OCI-LY7 (cell line): ENCODE measurements around the gene MDFIC. TPM values are rescaled to one million over a fixed set of nuclear protein-coding genes. Genes with fewer than 3 reads are reported as not detected.

Experiments used
- BruUV-seq: library from RNA; stranded (reverse); fragments of 400-500 nt; replicated peaks from 2 replicates; lab custom pipeline; 2021; lab: Mats Ljungman, UMichigan
- CTCF ChIA-PET: fragments of 300-600 bp; sonication (Branson Sonifier 250); formaldehyde crosslinking; loops from one replicate; lab custom pipeline; 2022; ENCODE audit warnings: antibody characterized with exemption; ENCODE audit not compliant: unreplicated experiment; lab: Charles Lee
- POLR2A ChIA-PET: fragments of 300-600 bp; sonication (Branson Sonifier 250); formaldehyde crosslinking; loops from one replicate; lab custom pipeline; 2022; ENCODE audit warnings: antibody characterized with exemption; lab: Charles Lee
- DNase-seq: peaks from one replicate; pipeline ENCODE4 v3.0.0-alpha.2; 2015; ENCODE audit warnings: low spot score
- H2AFZ ChIP-seq: fragments of 200-600 bp; sonication (generic), shearing (Covaris generic); 2 replicates; pipeline ENCODE4 v1.6.1; 2014; ENCODE audit warnings: mild to moderate bottlenecking, antibody characterized with exemption, low read length, moderate library complexity
- H3K27ac ChIP-seq: fragments of 200-600 bp; sonication (generic); 2 replicates; pipeline ENCODE4 v1.5.1; 2014; ENCODE audit warnings: mixed run types, low read depth, mild to moderate bottlenecking, moderate library complexity, low read length, inconsistent platforms; ENCODE audit not compliant: poor library complexity, severe bottlenecking
- H3K36me3 ChIP-seq: fragments of 200-600 bp; sonication (generic); 2 replicates; pipeline ENCODE4 v1.6.1; 2014; ENCODE audit warnings: mild to moderate bottlenecking, antibody characterized with exemption, low read length, moderate library complexity, mixed read lengths; ENCODE audit not compliant: insufficient read depth
- H3K4me1 ChIP-seq: fragments of 200-600 bp; sonication (generic); 2 replicates; pipeline ENCODE4 v1.5.1; 2014; ENCODE audit warnings: mild to moderate bottlenecking, low read length; ENCODE audit not compliant: insufficient read depth, poor library complexity, severe bottlenecking
- H3K4me2 ChIP-seq: fragments of 200-600 bp; sonication (generic); 2 replicates; pipeline ENCODE4 v1.6.1; 2014; ENCODE audit warnings: mild to moderate bottlenecking, low read length
- H3K4me3 ChIP-seq: fragments of 200-600 bp; sonication (generic); 2 replicates; pipeline ENCODE4 v1.5.1; 2014; ENCODE audit warnings: mild to moderate bottlenecking, low read depth, low read length; ENCODE audit not compliant: poor library complexity, severe bottlenecking
- H3K79me2 ChIP-seq: fragments of 200-600 bp; sonication (generic); 2 replicates; pipeline ENCODE4 v1.6.1; 2016; ENCODE audit warnings: low read depth, mild to moderate bottlenecking, low read length, moderate library complexity, mixed read lengths; ENCODE audit not compliant: insufficient read depth
- H3K9me2 ChIP-seq: fragments of 200-600 bp; sonication (generic); 2 replicates; pipeline ENCODE4 v1.6.1; 2016; ENCODE audit warnings: mild to moderate bottlenecking, low read length, mixed read lengths; ENCODE audit not compliant: insufficient read depth
- H3K9me3 ChIP-seq: fragments of 200-600 bp; sonication (generic); 2 replicates; pipeline ENCODE4 v1.6.1; 2014; ENCODE audit warnings: mild to moderate bottlenecking, mixed run types, low read length, mixed read lengths
- H4K20me1 ChIP-seq: fragments of 200-600 bp; sonication (generic); 2 replicates; pipeline ENCODE4 v1.6.1; 2014; ENCODE audit warnings: mild to moderate bottlenecking, antibody characterized with exemption, low read length, moderate library complexity, mixed read lengths; ENCODE audit not compliant: insufficient read depth
- EZH2phosphoT487 ChIP-seq: fragments of 200-600 bp; sonication (generic); IDR thresholded peaks from 2 replicates; pipeline ENCODE4 v1.6.1; 2018; ENCODE audit warnings: low read depth, borderline replicate concordance, mild to moderate bottlenecking, mixed run types, antibody characterized with exemption, low read length, moderate library complexity, mixed read lengths
- intact Hi-C: fragments of 100-400 bp; cut with micrococcal nuclease; formaldehyde crosslinking; loops from one replicate; pipeline ENCODE4 v1.10.0; 2022; ENCODE audit not compliant: unreplicated experiment
- total RNA-seq, 2 experiments: library from RNA; depleted of rRNA in 1 of 2; stranded (reverse); fragments of >200 nt in 1 of 2; shearing (Covaris generic) in 1 of 2; gene quantifications; 2 replicates each; pipeline ENCODE4 v1.2.3, GENCODE V29; 2014 to 2022
- TF ChIP-seq, protein P1 (sequence below): fragments of 200-600 bp; sonication (generic); conservative IDR thresholded peaks from 2 replicates; pipeline ENCODE4 v1.5.1; 2014; ENCODE audit warnings: mild to moderate bottlenecking, antibody characterized with exemption, low read length, moderate library complexity, mixed read lengths

The MDFIC gene
- total RNA-seq, 2 experiments from 2014 or later = not detected

DNA sequence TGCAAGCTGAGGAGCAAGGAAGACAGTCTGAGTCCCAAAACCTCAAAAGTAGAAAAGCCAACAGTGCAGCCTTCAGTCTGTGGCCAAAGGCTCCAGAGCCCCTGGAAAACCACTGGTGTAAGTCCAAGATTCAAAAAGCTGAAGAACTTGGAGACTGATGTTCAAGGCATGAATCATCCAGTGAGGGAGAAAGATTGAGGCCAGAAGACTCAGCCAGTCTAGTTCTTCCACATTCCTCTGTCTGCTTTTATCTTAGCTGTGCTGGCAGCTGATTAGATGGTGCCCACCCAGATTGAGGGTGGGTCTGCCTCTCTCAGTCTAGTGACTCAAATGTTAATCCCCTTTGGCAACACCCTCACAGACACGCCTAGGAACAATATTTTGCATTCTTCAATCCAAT lies 20.1 kb upstream of the MDFIC start:
- DNase-seq = no peak
- no peaks in the 10 kb centered on the region for H3K9me2 ChIP-seq
- H3K4me2 ChIP-seq = no peak overlapping the region
- no TSS peak for BruUV-seq
- no peaks in the 10 kb centered on the region for H3K9me3 ChIP-seq
- no peaks in the 10 kb centered on the region for H3K79me2 ChIP-seq
- intact Hi-C loops = no loop called here
- H3K27ac ChIP-seq = no peak overlapping the region
- TF ChIP-seq, protein P1, sequence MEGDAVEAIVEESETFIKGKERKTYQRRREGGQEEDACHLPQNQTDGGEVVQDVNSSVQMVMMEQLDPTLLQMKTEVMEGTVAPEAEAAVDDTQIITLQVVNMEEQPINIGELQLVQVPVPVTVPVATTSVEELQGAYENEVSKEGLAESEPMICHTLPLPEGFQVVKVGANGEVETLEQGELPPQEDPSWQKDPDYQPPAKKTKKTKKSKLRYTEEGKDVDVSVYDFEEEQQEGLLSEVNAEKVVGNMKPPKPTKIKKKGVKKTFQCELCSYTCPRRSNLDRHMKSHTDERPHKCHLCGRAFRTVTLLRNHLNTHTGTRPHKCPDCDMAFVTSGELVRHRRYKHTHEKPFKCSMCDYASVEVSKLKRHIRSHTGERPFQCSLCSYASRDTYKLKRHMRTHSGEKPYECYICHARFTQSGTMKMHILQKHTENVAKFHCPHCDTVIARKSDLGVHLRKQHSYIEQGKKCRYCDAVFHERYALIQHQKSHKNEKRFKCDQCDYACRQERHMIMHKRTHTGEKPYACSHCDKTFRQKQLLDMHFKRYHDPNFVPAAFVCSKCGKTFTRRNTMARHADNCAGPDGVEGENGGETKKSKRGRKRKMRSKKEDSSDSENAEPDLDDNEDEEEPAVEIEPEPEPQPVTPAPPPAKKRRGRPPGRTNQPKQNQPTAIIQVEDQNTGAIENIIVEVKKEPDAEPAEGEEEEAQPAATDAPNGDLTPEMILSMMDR = no peak
- TF ChIP-seq EZH2phosphoT487 = no peak
- H2AFZ ChIP-seq = no peak overlapping the region
- no peak overlapping the region for H3K4me3 ChIP-seq
- ChIA-PET CTCF (no interaction called here), POLR2A (no interaction called here)
- no peaks in the 10 kb centered on the region for H3K4me1 ChIP-seq
- H3K36me3 ChIP-seq = no peaks in the 10 kb centered on the region
- no peaks in the 10 kb centered on the region for H4K20me1 ChIP-seq

- CTCF ChIA-PET = no interaction called here
- H3K4me1 ChIP-seq = no peaks in the 10 kb centered on the region
- H3K79me2 ChIP-seq = no peaks in the 10 kb centered on the region
- H3K27ac ChIP-seq = no peak overlapping the region
- no peaks in the 10 kb centered on the region for H3K36me3 ChIP-seq
- no peak overlapping the region for H3K4me3 ChIP-seq
- H2AFZ ChIP-seq = no peak overlapping the region
- intact Hi-C loops = no loop called here
- BruUV-seq = no TSS peak
- POLR2A ChIA-PET = no interaction called here
- no peaks in the 10 kb centered on the region for H3K9me3 ChIP-seq
- no peak for DNase-seq
- no peaks in the 10 kb centered on the region for H3K9me2 ChIP-seq
- no peaks in the 10 kb centered on the region for H4K20me1 ChIP-seq
- H3K4me2 ChIP-seq = no peak overlapping the region
- TF ChIP-seq EZH2phosphoT487 = no peak
These were observed 18.8 kb upstream of the MDFIC start for GRCh38 chr7:114903131-114903530.

DNA sequence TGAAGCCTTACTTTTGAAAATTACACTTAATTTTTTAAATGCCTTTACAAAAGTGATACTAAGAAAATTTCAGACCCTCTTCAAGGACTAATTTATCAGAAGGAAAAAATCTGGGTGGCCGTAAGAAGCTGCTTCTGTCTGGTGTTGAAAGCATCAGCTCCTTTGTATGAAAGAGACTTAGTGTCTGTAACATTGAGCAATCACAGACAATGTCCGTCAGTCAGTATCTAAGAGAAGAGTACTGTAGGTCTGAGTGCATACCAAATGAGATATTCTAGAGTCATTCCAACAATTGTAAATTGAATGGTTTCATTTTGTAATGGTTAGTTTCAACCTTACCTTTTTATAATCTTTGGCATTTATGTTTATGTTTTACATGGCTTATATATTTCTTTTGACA lies 11.1 kb upstream of the MDFIC start:
- ChIA-PET POLR2A (no interaction called here), CTCF (no interaction called here)
- H4K20me1 ChIP-seq = no peaks in the 10 kb centered on the region
- BruUV-seq = no TSS peak
- H3K4me2 ChIP-seq = no peak overlapping the region
- TF ChIP-seq EZH2phosphoT487 = no peak
- TF ChIP-seq, protein P1 = no peak
- H2AFZ ChIP-seq = no peak overlapping the region
- no peaks in the 10 kb centered on the region for H3K36me3 ChIP-seq
- DNase-seq = no peak
- no peaks in the 10 kb centered on the region for H3K79me2 ChIP-seq
- H3K4me3 ChIP-seq = no peak overlapping the region
- intact Hi-C loops = no loop called here
- no peak overlapping the region for H3K27ac ChIP-seq
- no peaks in the 10 kb centered on the region for H3K9me2 ChIP-seq
- no peaks in the 10 kb centered on the region for H3K9me3 ChIP-seq
- H3K4me1 ChIP-seq = no peaks in the 10 kb centered on the region
